Skin of body (tissue), 2 donors: ENCODE results near the gene TMTC3. TPM values are rescaled to one million over a fixed set of nuclear protein-coding genes. Genes with fewer than 3 reads are reported as not detected.
"Not testable (repeated sequence)": the region's sequence is repeated elsewhere in the genome, so short reads cannot be mapped to it uniquely, and the experiment has no call there.

Source experiments
- DNase-seq: peaks from one replicate; lab custom pipeline; 2025; lab: John Stamatoyannopoulos, UW
- total RNA-seq: library from RNA; depleted of rRNA; stranded (reverse); fragments of >200 nt; gene quantifications from one replicate; pipeline ENCODE4 v1.2.3, GENCODE V29; 2014

TMTC3 gene
- total RNA-seq, 1 donor from 2014 or later, result 38.0 TPM

- DNase-seq, result no peak
Observed at GRCh38 chr12:88166179-88166578, 24.1 kb downstream of the TMTC3 start.

GRCh38 chr12:88167384-88167783 lies 25.3 kb downstream of the TMTC3 start:
- no peak for DNase-seq

GRCh38 chr12:88172844-88173407 lies 30.8 kb downstream of the TMTC3 start:
- no peak for DNase-seq

GRCh38 chr12:88175544-88175943 lies 33.4 kb downstream of the TMTC3 start:
- DNase-seq, result no peak

GRCh38 chr12:88179436-88180014 lies 37.4 kb downstream of the TMTC3 start:
- no peak for DNase-seq

GRCh38 chr12:88181881-88182280 lies 39.8 kb downstream of the TMTC3 start:
- no peak for DNase-seq

GRCh38 chr12:88182416-88182815 lies 40.3 kb downstream of the TMTC3 start:
- no peak for DNase-seq

GRCh38 chr12:88184196-88184595 lies 42.1 kb downstream of the TMTC3 start:
- DNase-seq, result no peak

- no peak for DNase-seq
Observed at GRCh38 chr12:88185279-88185678, 43.2 kb downstream of the TMTC3 start.

- no peak for DNase-seq
Observed at GRCh38 chr12:88185988-88186387, 43.9 kb downstream of the TMTC3 start.

GRCh38 chr12:88187571-88187970 lies 45.5 kb downstream of the TMTC3 start:
- no peak for DNase-seq

- DNase-seq, result no peak
Observed at GRCh38 chr12:88188180-88188579, 46.1 kb downstream of the TMTC3 start.

- DNase-seq, result no peak
Observed at GRCh38 chr12:88192426-88192825, 50.3 kb downstream of the TMTC3 start.

GRCh38 chr12:88194868-88195267 lies 52.8 kb downstream of the TMTC3 start:
- DNase-seq, result no peak

- DNase-seq, result no peak
Observed at GRCh38 chr12:88200029-88200428, 57.9 kb downstream of the TMTC3 start.

GRCh38 chr12:88202500-88202899 lies 60.4 kb downstream of the TMTC3 start:
- no peak for DNase-seq

- DNase-seq, result no peak
Observed at GRCh38 chr12:88206601-88207000, 64.5 kb downstream of the TMTC3 start.

GRCh38 chr12:88207921-88208620 lies 66.0 kb downstream of the TMTC3 start:
- no peak for DNase-seq

- DNase-seq, result no peak
Observed at GRCh38 chr12:88208661-88209060, 66.6 kb downstream of the TMTC3 start.

- not testable (repeated sequence) for DNase-seq
Observed at GRCh38 chr12:88210311-88210710, 68.2 kb downstream of the TMTC3 start.

- DNase-seq, result no peak
Observed at GRCh38 chr12:88218293-88218692, 76.2 kb downstream of the TMTC3 start.

GRCh38 chr12:88219861-88220260 lies 77.8 kb downstream of the TMTC3 start:
- no peak for DNase-seq

GRCh38 chr12:88223519-88223918 lies 81.4 kb downstream of the TMTC3 start:
- no peak for DNase-seq
